K562 (cell line): Measurements from ENCODE around the gene HEATR9. TPM values are rescaled to one million over a fixed set of nuclear protein-coding genes. Genes with fewer than 3 reads are reported as not detected.

Source experiments
- BMI1 ChIP-seq: fragments of 150-350 bp; IDR thresholded peaks from 2 replicates; pipeline ENCODE4 v1.6.1; 2014; ENCODE audit warnings: low read length
- HCFC1 ChIP-seq: IDR thresholded peaks from 2 replicates; pipeline ENCODE4 v1.6.1; 2012; ENCODE audit warnings: low read depth, low read length, improper control_type of control experiment
- JUND ChIP-seq, 2 experiments: IDR thresholded peaks; 2 replicates in 1 of 2; 3 replicates in 1 of 2; pipeline ENCODE4 v1.6.1; 2011; ENCODE audit warnings: borderline replicate concordance in 2 of 2, low read depth in 2 of 2, low read length in 2 of 2, improper control_type of control experiment in 1 of 2, missing biosample characterization in 1 of 2, missing genetic modification characterization in 1 of 2, missing genetic modification reagents in 1 of 2
- POLR2A ChIP-seq: fragments of 450-650 bp; conservative IDR thresholded peaks from 2 replicates; pipeline ENCODE4 v1.6.1; 2016
- RUNX1 ChIP-seq: sonication (generic); IDR thresholded peaks from 2 replicates; pipeline ENCODE4 v1.6.1; 2016; ENCODE audit warnings: antibody characterized with exemption, low read depth
- SMAD2 ChIP-seq: fragments of 150-350 bp; IDR thresholded peaks from 2 replicates; pipeline ENCODE4 v1.6.1; 2014; ENCODE audit warnings: low read depth, mild to moderate bottlenecking, low read length
- SUPT5H ChIP-seq: fragments of 450-650 bp; IDR thresholded peaks from 2 replicates; pipeline ENCODE4 v1.6.1; 2016
- ZNF143 ChIP-seq: sonication (generic); formaldehyde crosslinking; IDR thresholded peaks from 2 replicates; pipeline ENCODE4 v1.9.0; 2022; ENCODE audit warnings: mild to moderate bottlenecking, missing genetic modification reagents
- ZNF311 ChIP-seq: fragments of 250-450 bp; sonication (Bioruptor Pico); IDR thresholded peaks from 2 replicates; pipeline ENCODE4 v1.4.0; 2020; ENCODE audit warnings: mild to moderate bottlenecking, moderate library complexity
- polyA plus RNA-seq, 8 experiments: library from polyadenylated mRNA; depleted of rRNA in 4 of 8; stranded (reverse) in 5 of 8; unstranded in 3 of 8; fragments of >200 nt; fragmentation: Nextera tagmentation in 2 of 8; fragmentation: Illumina TruSeq in 1 of 8; extraction: Ambion mirVana in 2 of 8; extraction: Trizol in 1 of 8; gene quantifications; 2 replicates each; pipeline versions ENCODE4 v1.2.1 to v1.2.3, GENCODE V29; 2011 to 2014; ENCODE audit warnings: inconsistent platforms in 1 of 8, missing spikeins in 1 of 8
- total RNA-seq, 7 experiments: library from RNA; depleted of rRNA in 6 of 7; stranded (reverse); fragments of >200 nt in 6 of 7; fragmentation: Illumina TruSeq in 2 of 7; extraction: Trizol in 2 of 7; gene quantifications; 2 replicates each; pipeline versions ENCODE4 v1.2.1 to v1.2.3, GENCODE V29; 2011 to 2021; ENCODE audit warnings: low replicate concordance in 1 of 7
- TF ChIP-seq, protein P1 (sequence below), 2 experiments: fragments of 450-650 bp in 1 of 2; sonication (generic) in 1 of 2; formaldehyde crosslinking in 1 of 2; IDR thresholded peaks; 2 replicates each; pipeline versions ENCODE4 v1.7.1 to v1.9.0; 2016 to 2022; ENCODE audit warnings: inconsistent platforms in 1 of 2, mild to moderate bottlenecking in 1 of 2, missing genetic modification reagents in 1 of 2
- TF ChIP-seq, protein P2 (sequence below), 2 experiments: fragments of 450-650 bp; IDR thresholded peaks; 2 replicates each; pipeline ENCODE4 v1.6.1; 2016; ENCODE audit warnings: mild to moderate bottlenecking in 2 of 2, borderline replicate concordance in 1 of 2, low read depth in 1 of 2, moderate library complexity in 1 of 2

Gene HEATR9
- total and polyA plus RNA-seq, 9 of the 15 experiments (the other 6 are each of a cell fraction or from before 2014, with no cell fraction given) = not detected

DNA sequence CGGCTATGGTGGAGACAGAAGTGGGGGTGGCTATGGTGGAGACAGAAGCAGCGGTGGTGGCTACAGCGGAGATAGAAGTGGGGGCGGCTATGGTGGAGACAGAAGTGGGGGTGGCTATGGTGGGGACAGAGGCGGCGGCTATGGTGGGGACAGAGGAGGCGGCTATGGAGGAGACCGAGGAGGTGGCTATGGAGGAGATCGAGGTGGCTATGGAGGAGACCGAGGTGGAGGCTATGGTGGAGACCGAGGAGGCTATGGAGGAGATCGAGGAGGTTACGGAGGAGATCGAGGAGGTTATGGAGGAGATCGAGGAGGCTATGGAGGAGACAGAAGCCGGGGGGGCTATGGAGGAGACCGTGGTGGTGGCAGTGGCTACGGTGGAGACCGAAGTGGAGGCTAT lies 24.1 kb downstream of the HEATR9 start (continued):
- TF ChIP-seq, protein P1, sequence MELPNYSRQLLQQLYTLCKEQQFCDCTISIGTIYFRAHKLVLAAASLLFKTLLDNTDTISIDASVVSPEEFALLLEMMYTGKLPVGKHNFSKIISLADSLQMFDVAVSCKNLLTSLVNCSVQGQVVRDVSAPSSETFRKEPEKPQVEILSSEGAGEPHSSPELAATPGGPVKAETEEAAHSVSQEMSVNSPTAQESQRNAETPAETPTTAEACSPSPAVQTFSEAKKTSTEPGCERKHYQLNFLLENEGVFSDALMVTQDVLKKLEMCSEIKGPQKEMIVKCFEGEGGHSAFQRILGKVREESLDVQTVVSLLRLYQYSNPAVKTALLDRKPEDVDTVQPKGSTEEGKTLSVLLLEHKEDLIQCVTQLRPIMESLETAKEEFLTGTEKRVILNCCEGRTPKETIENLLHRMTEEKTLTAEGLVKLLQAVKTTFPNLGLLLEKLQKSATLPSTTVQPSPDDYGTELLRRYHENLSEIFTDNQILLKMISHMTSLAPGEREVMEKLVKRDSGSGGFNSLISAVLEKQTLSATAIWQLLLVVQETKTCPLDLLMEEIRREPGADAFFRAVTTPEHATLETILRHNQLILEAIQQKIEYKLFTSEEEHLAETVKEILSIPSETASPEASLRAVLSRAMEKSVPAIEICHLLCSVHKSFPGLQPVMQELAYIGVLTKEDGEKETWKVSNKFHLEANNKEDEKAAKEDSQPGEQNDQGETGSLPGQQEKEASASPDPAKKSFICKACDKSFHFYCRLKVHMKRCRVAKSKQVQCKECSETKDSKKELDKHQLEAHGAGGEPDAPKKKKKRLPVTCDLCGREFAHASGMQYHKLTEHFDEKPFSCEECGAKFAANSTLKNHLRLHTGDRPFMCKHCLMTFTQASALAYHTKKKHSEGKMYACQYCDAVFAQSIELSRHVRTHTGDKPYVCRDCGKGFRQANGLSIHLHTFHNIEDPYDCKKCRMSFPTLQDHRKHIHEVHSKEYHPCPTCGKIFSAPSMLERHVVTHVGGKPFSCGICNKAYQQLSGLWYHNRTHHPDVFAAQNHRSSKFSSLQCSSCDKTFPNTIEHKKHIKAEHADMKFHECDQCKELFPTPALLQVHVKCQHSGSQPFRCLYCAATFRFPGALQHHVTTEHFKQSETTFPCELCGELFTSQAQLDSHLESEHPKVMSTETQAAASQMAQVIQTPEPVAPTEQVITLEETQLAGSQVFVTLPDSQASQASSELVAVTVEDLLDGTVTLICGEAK (IDR thresholded peaks at IDR 0.05) = no peak
- TF ChIP-seq, protein P1 (CRISPR knock-in tag; IDR thresholded peaks at IDR 0.05) = no peak
- TF ChIP-seq HCFC1 (no peak), BMI1 (no peak), ZNF311 (CRISPR knock-in tag) (no peak), ZNF143 (CRISPR knock-in tag) (no peak), POLR2A (peak; percentile 36; the same call in 1 of the 2 replicates), JUND (IDR thresholded peaks at IDR 0.05; ENCODE audit: borderline replicate concordance, low read depth, low read length) (no peak), JUND (tag; IDR thresholded peaks at IDR 0.05; ENCODE audit: borderline replicate concordance, low read depth, low read length) (no peak), SMAD2 (no peak), RUNX1 (no peak), SUPT5H (peak; percentile 62)
- TF ChIP-seq, protein P2, sequence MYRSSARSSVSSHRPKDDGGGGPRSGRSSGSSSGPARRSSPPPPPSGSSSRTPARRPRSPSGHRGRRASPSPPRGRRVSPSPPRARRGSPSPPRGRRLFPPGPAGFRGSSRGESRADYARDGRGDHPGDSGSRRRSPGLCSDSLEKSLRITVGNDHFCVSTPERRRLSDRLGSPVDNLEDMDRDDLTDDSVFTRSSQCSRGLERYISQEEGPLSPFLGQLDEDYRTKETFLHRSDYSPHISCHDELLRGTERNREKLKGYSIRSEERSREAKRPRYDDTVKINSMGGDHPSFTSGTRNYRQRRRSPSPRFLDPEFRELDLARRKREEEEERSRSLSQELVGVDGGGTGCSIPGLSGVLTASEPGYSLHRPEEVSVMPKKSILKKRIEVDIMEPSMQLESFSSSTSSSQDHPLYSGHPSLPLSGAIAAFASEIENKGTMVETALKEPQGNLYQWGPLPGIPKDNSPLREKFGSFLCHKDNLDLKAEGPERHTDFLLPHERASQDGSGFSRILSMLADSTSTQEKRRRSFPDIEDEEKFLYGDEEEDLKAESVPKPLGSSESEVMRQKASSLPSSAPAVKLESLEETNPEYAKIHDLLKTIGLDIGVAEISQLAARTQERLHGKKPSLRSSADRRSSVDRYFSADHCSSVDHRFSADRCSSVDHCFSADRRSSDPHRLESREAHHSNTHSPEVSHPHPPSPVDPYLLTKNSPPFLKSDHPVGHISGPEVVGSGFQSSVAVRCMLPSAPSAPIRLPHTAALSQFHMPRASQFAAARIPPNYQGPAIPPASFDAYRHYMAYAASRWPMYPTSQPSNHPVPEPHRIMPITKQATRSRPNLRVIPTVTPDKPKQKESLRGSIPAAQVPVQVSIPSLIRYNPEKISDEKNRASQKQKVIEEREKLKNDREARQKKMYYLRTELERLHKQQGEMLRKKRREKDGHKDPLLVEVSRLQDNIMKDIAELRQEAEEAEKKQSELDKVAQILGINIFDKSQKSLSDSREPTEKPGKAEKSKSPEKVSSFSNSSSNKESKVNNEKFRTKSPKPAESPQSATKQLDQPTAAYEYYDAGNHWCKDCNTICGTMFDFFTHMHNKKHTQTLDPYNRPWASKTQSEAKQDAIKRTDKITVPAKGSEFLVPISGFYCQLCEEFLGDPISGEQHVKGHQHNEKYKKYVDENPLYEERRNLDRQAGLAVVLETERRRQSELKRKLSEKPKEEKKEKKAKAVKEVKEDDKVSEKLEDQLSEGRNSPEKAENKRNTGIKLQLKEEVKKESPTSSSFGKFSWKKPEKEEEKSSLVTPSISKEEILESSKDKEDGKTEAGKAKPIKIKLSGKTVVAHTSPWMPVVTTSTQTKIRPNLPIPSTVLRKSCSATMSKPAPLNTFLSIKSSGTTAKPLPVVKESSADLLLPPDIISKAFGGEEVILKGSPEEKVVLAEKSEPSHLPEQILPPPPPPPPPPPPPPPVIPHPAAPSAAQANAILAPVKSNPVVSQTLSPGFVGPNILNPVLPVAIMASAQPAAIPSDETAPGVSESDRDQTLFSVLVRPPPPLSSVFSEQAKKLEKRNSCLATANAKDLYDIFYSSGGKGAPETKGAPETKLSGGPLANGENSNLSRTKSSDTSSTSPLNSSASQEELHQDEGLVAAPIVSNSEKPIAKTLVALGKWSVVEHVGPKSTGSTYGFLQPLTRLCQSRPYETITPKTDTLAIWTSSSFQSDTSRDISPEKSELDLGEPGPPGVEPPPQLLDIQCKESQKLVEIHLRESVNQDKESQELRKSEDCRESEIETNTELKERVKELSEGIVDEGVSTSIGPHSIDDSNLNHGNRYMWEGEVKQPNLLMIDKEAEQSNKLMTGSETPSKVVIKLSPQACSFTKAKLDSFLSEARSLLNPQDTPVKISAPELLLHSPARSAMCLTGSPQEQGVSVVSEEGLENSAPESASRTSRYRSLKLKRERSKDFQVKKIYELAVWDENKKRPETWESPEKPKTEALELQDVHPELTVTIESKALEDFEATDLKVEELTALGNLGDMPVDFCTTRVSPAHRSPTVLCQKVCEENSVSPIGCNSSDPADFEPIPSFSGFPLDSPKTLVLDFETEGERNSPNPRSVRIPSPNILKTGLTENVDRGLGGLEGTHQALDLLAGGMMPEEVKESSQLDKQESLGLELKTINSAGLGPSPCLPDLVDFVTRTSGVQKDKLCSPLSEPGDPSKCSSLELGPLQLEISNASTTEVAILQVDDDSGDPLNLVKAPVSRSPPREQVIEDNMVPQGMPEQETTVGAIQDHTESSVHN (IDR thresholded peaks at IDR 0.05; ENCODE audit: borderline replicate concordance in 1 of 2, low read depth in 1 of 2) = no peak
